ENCODE measurements around the gene PGAP1. TPM values are rescaled to one million over a fixed set of nuclear protein-coding genes. Genes with fewer than 3 reads are reported as not detected.

Gene PGAP1
- total RNA-seq, 1 experiment from 2014 or later = 6.5 TPM

GRCh38 chr2:196827356-196827755 is 99.2 kb downstream of the PGAP1 start:
- Histone ChIP-seq H3K9me2 (ENCODE audit: insufficient read depth) (no peaks in the 10 kb centered on the region), H3K4me1 (replicated peaks; ENCODE audit: insufficient read depth) (peaks cover 15% of the 10 kb centered on the region), H2AFZ (no peak overlapping the region), H4K20me1 (ENCODE audit: insufficient read depth) (no peaks in the 10 kb centered on the region), H3K4me2 (no peak overlapping the region), H3F3A (ENCODE audit: insufficient read depth, low read depth) (peaks cover 14% of the 10 kb centered on the region; the same call in 1 of the 2 replicates), H3K4me3 (no peak overlapping the region), H3K27me3 (ENCODE audit: insufficient read depth, low read depth) (no peaks in the 10 kb centered on the region), H3K27ac (no peak overlapping the region), H3K9me3 (ENCODE audit: insufficient read depth, low read depth) (no peaks in the 10 kb centered on the region), H3K36me3 (ENCODE audit: low read depth) (no peaks in the 10 kb centered on the region), H3K79me2 (ENCODE audit: low read depth) (no peaks in the 10 kb centered on the region)
- CTCF ChIA-PET = no interaction called here
- TF ChIP-seq CTCF (conservative IDR thresholded peaks at IDR 0.05) = no peak
- no peak for TF ChIP-seq EZH2 (IDR thresholded peaks at IDR 0.05; ENCODE audit: low read depth)
- POLR2A ChIA-PET (ENCODE audit: unreplicated experiment) = no interaction called here
- intact Hi-C loops (cut with micrococcal nuclease; ENCODE audit: unreplicated experiment) = no loop called here
- DNase-seq = no peak
- BruUV-seq (replicated peaks) = no TSS peak

GRCh38 chr2:196823750-196824522 is 102.6 kb downstream of the PGAP1 start:
- CTCF ChIA-PET = no interaction called here
- peak in 1 of 2 experiments; percentile 82 for DNase-seq
- BruUV-seq (replicated peaks) = no TSS peak
- no peak overlapping the region for H3K4me3 ChIP-seq
- no peak overlapping the region for H2AFZ ChIP-seq
- no peaks in the 10 kb centered on the region for H4K20me1 ChIP-seq (ENCODE audit: insufficient read depth)
- H3K27ac ChIP-seq = peak overlapping the region; percentile 55
- POLR2A ChIA-PET (ENCODE audit: unreplicated experiment) = no interaction called here
- H3K27me3 ChIP-seq (ENCODE audit: insufficient read depth, low read depth) = no peaks in the 10 kb centered on the region
- peaks cover 14% of the 10 kb centered on the region; the same call in 1 of the 2 replicates for H3F3A ChIP-seq (ENCODE audit: insufficient read depth, low read depth)
- no peak for TF ChIP-seq CTCF (conservative IDR thresholded peaks at IDR 0.05)
- no peak for TF ChIP-seq EZH2 (IDR thresholded peaks at IDR 0.05; ENCODE audit: low read depth)
- H3K9me3 ChIP-seq (ENCODE audit: insufficient read depth, low read depth) = no peaks in the 10 kb centered on the region
- H3K4me2 ChIP-seq = peak overlapping the region; percentile 3; the same call in 1 of the 2 replicates
- intact Hi-C loops (cut with micrococcal nuclease; ENCODE audit: unreplicated experiment) = no loop called here
- H3K9me2 ChIP-seq (ENCODE audit: insufficient read depth) = no peaks in the 10 kb centered on the region
- H3K79me2 ChIP-seq (ENCODE audit: low read depth) = no peaks in the 10 kb centered on the region
- peaks cover 15% of the 10 kb centered on the region for H3K4me1 ChIP-seq (replicated peaks; ENCODE audit: insufficient read depth)
- H3K36me3 ChIP-seq (ENCODE audit: low read depth) = no peaks in the 10 kb centered on the region

- BruUV-seq (replicated peaks) = no TSS peak
- Histone ChIP-seq H3K4me2 (no peak overlapping the region), H3K4me3 (no peak overlapping the region), H3K27me3 (ENCODE audit: insufficient read depth, low read depth) (no peaks in the 10 kb centered on the region), H3K9me3 (ENCODE audit: insufficient read depth, low read depth) (no peaks in the 10 kb centered on the region), H3K79me2 (ENCODE audit: low read depth) (no peaks in the 10 kb centered on the region), H2AFZ (no peak overlapping the region), H3K9me2 (ENCODE audit: insufficient read depth) (no peaks in the 10 kb centered on the region), H3K27ac (no peak overlapping the region), H3K4me1 (replicated peaks; ENCODE audit: insufficient read depth) (peaks cover 15% of the 10 kb centered on the region), H3F3A (ENCODE audit: insufficient read depth, low read depth) (peaks cover 14% of the 10 kb centered on the region; the same call in 1 of the 2 replicates), H3K36me3 (ENCODE audit: low read depth) (no peaks in the 10 kb centered on the region), H4K20me1 (ENCODE audit: insufficient read depth) (no peaks in the 10 kb centered on the region)
- intact Hi-C loops (cut with micrococcal nuclease; ENCODE audit: unreplicated experiment) = no loop called here
- POLR2A ChIA-PET (ENCODE audit: unreplicated experiment) = no interaction called here
- DNase-seq = no peak
- TF ChIP-seq CTCF (conservative IDR thresholded peaks at IDR 0.05) (no peak), EZH2 (IDR thresholded peaks at IDR 0.05; ENCODE audit: low read depth) (no peak)
- CTCF ChIA-PET = interaction anchor here (0.6 kb wide), 1 partner anchor 392 kb away, joined by 5 read pairs; no protein-coding TSS in a partner anchor
Measured at GRCh38 chr2:196821195-196821594, 105.3 kb downstream of the PGAP1 start.
